A549 (cell line): ENCODE data around the gene PNPLA8. TPM values are rescaled to one million over a fixed set of nuclear protein-coding genes. Genes with fewer than 3 reads are reported as not detected.
A peak's percentile ranks its signal among the peaks of the same experiment; 100 is the strongest.

Experiments
- ATAC-seq, 2 experiments: fragments of 200-7000 bp in 1 of 2; fragments of >200 bp in 1 of 2; cut with Nextera tagmentation in 1 of 2; cut with Tn5 transposase in 1 of 2; 3 replicates each; pipeline versions ENCODE4 v1.8.0 to v1.9.1; 2018 to 2020; ENCODE audit warnings: mild to moderate bottlenecking in 1 of 2, moderate library complexity in 1 of 2
- CTCF ChIA-PET: fragments of 300-600 bp; sonication (Branson Sonifier 250); formaldehyde crosslinking; extraction: SDS; loops from one replicate; lab custom pipeline; 2021; ENCODE audit warnings: antibody characterized with exemption, inconsistent platforms; lab: Yijun Ruan, JAX
- POLR2A ChIA-PET: fragments of 350-600 bp; formaldehyde crosslinking; extraction: SDS; loops from one replicate; lab custom pipeline; 2021; ENCODE audit warnings: antibody characterized with exemption, inconsistent platforms; lab: Yijun Ruan, JAX
- DNase-seq, 2 experiments: peaks; one replicate each; pipeline versions ENCODE4 v3.0.0 to v3.0.0-alpha.2; 2011 to 2016; ENCODE audit warnings: low read depth in 1 of 2, low spot score in 1 of 2
- FAIRE-seq: peaks from 2 replicates; lab custom pipeline; 2011; peaks lifted over from hg19 to GRCh38; lab: Jason Lieb, UNC
- H3K27ac ChIP-seq, 2 experiments: fragments of >200 bp; sonication (Bioruptor Twin); formaldehyde crosslinking; 3 replicates each; pipeline ENCODE4 v1.5.1; 2016 to 2017
- H3K4me1 ChIP-seq: fragments of >200 bp; sonication (Bioruptor Twin); formaldehyde crosslinking; 3 replicates; pipeline ENCODE4 v1.6.1; 2016
- H3K4me2 ChIP-seq: fragments of >200 bp; sonication (Bioruptor Twin); formaldehyde crosslinking; 3 replicates; pipeline ENCODE4 v1.6.1; 2016
- H3K4me3 ChIP-seq: fragments of >200 bp; sonication (Bioruptor Twin); formaldehyde crosslinking; 3 replicates; pipeline ENCODE4 v1.5.1; 2016
- H3K9me3 ChIP-seq: fragments of >200 bp; sonication (Bioruptor Twin); formaldehyde crosslinking; 3 replicates; pipeline ENCODE4 v1.6.1; 2016
- BHLHE40 ChIP-seq: IDR thresholded peaks from 2 replicates; pipeline ENCODE4 v1.6.1; 2012; ENCODE audit warnings: low read depth, low read length, inconsistent platforms
- EHMT2 ChIP-seq: fragments of 200-600 bp; sonication (generic); IDR thresholded peaks from 2 replicates; pipeline ENCODE4 v1.6.1; 2016; ENCODE audit warnings: antibody characterized with exemption, low read depth, mild to moderate bottlenecking, moderate library complexity
- FOSL2 ChIP-seq, 2 experiments: fragments of 450-650 bp in 1 of 2; fragments of >200 bp in 1 of 2; sonication (Bioruptor Twin) in 1 of 2; formaldehyde crosslinking; IDR thresholded peaks; 2 replicates each; pipeline versions ENCODE4 v1.5.0 to v1.6.1; 2016 to 2020; ENCODE audit warnings: mild to moderate bottlenecking in 1 of 2, moderate library complexity in 1 of 2
- GATA3 ChIP-seq: IDR thresholded peaks from 2 replicates; pipeline ENCODE4 v1.6.1; 2012; ENCODE audit warnings: borderline replicate concordance
- HOXB13 ChIP-seq: fragments of 250-450 bp; sonication (Bioruptor Pico); IDR thresholded peaks from 2 replicates; pipeline ENCODE4 v1.5.0; 2020; ENCODE audit warnings: low read depth, mild to moderate bottlenecking, moderate library complexity
- JUN ChIP-seq, 2 experiments: fragments of >200 bp; sonication (Bioruptor Twin); formaldehyde crosslinking; IDR thresholded peaks; 2 replicates in 1 of 2; 3 replicates in 1 of 2; pipeline ENCODE4 v1.6.1; 2016 to 2017
- KDM1A ChIP-seq: fragments of 200-600 bp; sonication (generic); IDR thresholded peaks from 2 replicates; pipeline ENCODE4 v1.6.1; 2016; ENCODE audit warnings: low read depth, mild to moderate bottlenecking
- MAFK ChIP-seq: fragments of 450-650 bp; IDR thresholded peaks from 2 replicates; pipeline ENCODE4 v1.6.1; 2014; ENCODE audit not compliant: partially characterized antibody
- MYC ChIP-seq: IDR thresholded peaks from 2 replicates; pipeline ENCODE4 v1.6.1; 2012; ENCODE audit warnings: mild to moderate bottlenecking, inconsistent platforms, low read length, improper control_type of control experiment, borderline replicate concordance
- NPAS2 ChIP-seq: fragments of 250-450 bp; sonication (Bioruptor Pico); IDR thresholded peaks from 2 replicates; pipeline ENCODE4 v1.8.0; 2022; ENCODE audit warnings: mild to moderate bottlenecking, moderate library complexity, borderline replicate concordance
- PHF8 ChIP-seq: fragments of 200-600 bp; sonication (generic); IDR thresholded peaks from 2 replicates; pipeline ENCODE4 v1.6.1; 2016; ENCODE audit warnings: low read depth, mild to moderate bottlenecking, antibody characterized with exemption, moderate library complexity, borderline replicate concordance
- POLR2A ChIP-seq: IDR thresholded peaks from 2 replicates; pipeline ENCODE4 v1.6.1; 2012; ENCODE audit warnings: mild to moderate bottlenecking, low read length
- POLR2AphosphoS2 ChIP-seq: conservative IDR thresholded peaks from 2 replicates; pipeline ENCODE4 v1.6.1; 2012; ENCODE audit warnings: low read length, improper control_type of control experiment, inconsistent platforms
- RFX5 ChIP-seq: fragments of 450-650 bp; IDR thresholded peaks from 2 replicates; pipeline ENCODE4 v1.7.1; 2014; ENCODE audit warnings: antibody characterized with exemption, mild to moderate bottlenecking, moderate library complexity
- SMC3 ChIP-seq: fragments of >200 bp; sonication (Bioruptor Twin); formaldehyde crosslinking; IDR thresholded peaks from 3 replicates; pipeline ENCODE4 v1.6.1; 2018; ENCODE audit warnings: inconsistent platforms
- TFCP2L1 ChIP-seq: fragments of 250-450 bp; sonication (Bioruptor Pico); IDR thresholded peaks from 2 replicates; pipeline ENCODE4 v1.5.0; 2021; ENCODE audit warnings: mild to moderate bottlenecking
- ZC3H11A ChIP-seq: fragments of 450-650 bp; IDR thresholded peaks from 2 replicates; pipeline ENCODE4 v1.6.1; 2014; ENCODE audit warnings: antibody characterized with exemption, mild to moderate bottlenecking
- WGBS: methylation state at CpG from one replicate; pipeline ENCODE4 v1.1.6; 2017; ENCODE audit errors: missing lambda C conversion rate; 5-methylcytosine and 5-hydroxymethylcytosine counted together
- polyA plus RNA-seq, 4 experiments: library from polyadenylated mRNA; depleted of rRNA in 3 of 4; stranded (reverse); fragments of >200 nt; fragmentation: RNase III in 1 of 4; extraction: RNeasy Plus Mini Kit Qiagen cat#74134 plus additional on column Dnase treatment in 1 of 4; gene quantifications; 2 replicates in 3 of 4; 3 replicates in 1 of 4; pipeline ENCODE4 v1.2.3, GENCODE V29; 2011 to 2017
- TF ChIP-seq, protein P1 (sequence below): IDR thresholded peaks from 2 replicates; pipeline ENCODE4 v1.6.1; 2012
- TF ChIP-seq, protein P2 (sequence below): fragments of 450-650 bp; IDR thresholded peaks from 2 replicates; pipeline ENCODE4 v1.6.1; 2014; ENCODE audit warnings: antibody characterized with exemption
- TF ChIP-seq, protein P3 (sequence below): fragments of 150-350 bp; IDR thresholded peaks from 2 replicates; pipeline ENCODE4 v1.6.1; 2014; ENCODE audit warnings: low read depth, mild to moderate bottlenecking, low read length
- TF ChIP-seq, protein P4 (sequence below): IDR thresholded peaks from 2 replicates; pipeline ENCODE4 v1.6.1; 2012
- TF ChIP-seq, protein P5 (sequence below): IDR thresholded peaks from 2 replicates; pipeline ENCODE4 v1.6.1; 2012; ENCODE audit warnings: low read depth, borderline replicate concordance
- TF ChIP-seq, protein P6 (sequence below): fragments of 250-450 bp; sonication (Bioruptor Pico); IDR thresholded peaks from 2 replicates; pipeline ENCODE4 v1.5.0; 2021; ENCODE audit warnings: mild to moderate bottlenecking, moderate library complexity, borderline replicate concordance

Gene PNPLA8
- polyA plus RNA-seq, 2 of the 4 experiments (the other 2 are of a cell fraction): 16.1 to 29.6 TPM

DNA sequence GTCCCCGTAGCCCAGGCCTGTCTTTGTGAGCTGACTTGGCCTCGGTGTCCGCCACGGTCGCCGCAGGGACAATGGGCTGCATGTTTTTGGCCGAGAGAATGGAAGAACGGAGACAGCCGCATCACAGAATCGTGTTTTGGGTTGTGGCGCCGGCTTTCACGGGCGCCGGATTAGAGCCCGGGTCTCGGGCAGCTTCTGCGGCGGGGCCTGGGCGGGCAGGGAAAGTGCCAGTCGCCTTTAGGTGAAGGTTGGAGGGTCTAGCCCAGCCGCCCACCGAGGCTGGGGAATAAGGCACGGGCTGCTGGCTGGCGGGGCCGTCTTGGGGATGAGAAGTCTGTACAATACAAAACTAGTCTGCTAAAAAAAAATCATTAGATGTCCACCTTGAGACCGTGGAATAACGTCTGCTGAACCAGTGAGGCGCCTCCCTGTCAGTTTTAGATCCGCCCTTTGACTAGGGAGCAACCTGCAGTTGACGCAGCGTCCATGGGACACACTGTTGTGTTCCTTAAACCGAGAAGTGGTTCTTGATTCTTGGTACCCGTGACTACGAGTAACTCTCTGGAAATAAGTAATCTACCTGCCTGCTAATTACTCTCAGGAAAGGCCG is 44.3 kb upstream of the PNPLA8 start:
- no peaks in the 10 kb centered on the region for H3K9me3 ChIP-seq
- POLR2A ChIA-PET: interaction anchor here (0.6 to 1.5 kb wide), 6 partner anchors 8 to 827 kb away, joined by 3 to 18 read pairs (median 4); partner anchors contain the start of gene PNPLA8
- ATAC-seq: peak; percentile 61 to 64

DNA sequence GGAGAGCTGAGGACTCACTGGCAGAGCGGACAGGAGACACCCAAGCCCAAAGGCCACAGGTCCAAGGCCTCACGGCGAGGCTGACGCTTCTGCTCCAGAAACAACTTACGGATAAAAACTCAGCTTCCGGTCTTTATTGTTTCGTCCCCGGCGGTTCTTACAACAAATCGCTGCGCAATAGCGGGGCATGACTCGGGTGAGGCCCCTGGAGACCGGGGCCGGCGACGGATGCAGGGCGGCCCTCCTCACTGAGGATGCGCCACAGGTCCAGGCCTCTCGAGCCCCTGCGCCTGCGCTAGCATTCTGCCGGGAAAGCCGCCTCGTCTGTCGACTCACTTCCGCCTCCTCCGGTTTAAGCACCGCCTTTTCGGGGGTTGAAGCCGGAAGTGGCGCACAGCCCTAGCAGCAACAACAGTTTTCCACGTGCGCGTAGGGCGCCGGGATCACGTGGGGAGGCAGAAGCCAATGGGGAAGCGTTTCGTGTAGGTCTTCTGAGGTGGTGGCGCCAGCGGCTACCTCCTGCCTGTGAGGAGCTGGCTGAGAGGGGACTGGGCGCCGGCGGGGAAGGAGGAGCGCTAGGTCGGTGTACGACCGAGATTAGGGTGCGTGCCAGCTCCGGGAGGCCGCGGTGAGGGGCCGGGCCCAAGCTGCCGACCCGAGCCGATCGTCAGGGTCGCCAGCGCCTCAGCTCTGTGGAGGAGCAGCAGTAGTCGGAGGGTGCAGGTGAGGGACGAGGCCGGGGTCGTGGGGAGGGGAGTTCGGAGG is 43.6 kb upstream of the PNPLA8 start, which contains the start of the genes DNAJB9 and THAP5:
DNAJB9 (plus strand) TSS at position 494 of the 765 bp plus-strand sequence. CDS start 1,853 bp downstream, outside the sequence.
THAP5 (minus strand) TSS at position 326 of the 765 bp plus-strand sequence; CDS start at position 189, 137 bp downstream.
- DNase-seq: peak; percentile 98 to 99
- ATAC-seq: peak; percentile 97 to 99
- H3K4me3 ChIP-seq: peak within 1 kb of the TSS; percentile 70
- FAIRE-seq: peak; percentile 97
- H3K4me1 ChIP-seq: peaks cover 29% of the 10 kb centered on the region; the same call in 2 of the 3 replicates
- POLR2A ChIA-PET: interaction anchor here (0.6 to 1.5 kb wide), 7 partner anchors 9 to 826 kb away, joined by 3 to 18 read pairs (median 4); partner anchors contain the start of gene PNPLA8
- CTCF ChIA-PET: interaction anchor here (0.7 to 0.9 kb wide), 2 partner anchors 12 to 19 kb away, joined by 3 read pairs; no protein-coding TSS in a partner anchor
- H3K27ac ChIP-seq: peak within 1 kb of the TSS; percentile 93 to 96
- peak within 1 kb of the TSS; percentile 96 for H3K4me2 ChIP-seq
- WGBS: 4% methylated on average over 39 of the region's 65 CpGs
- H3K9me3 ChIP-seq: no peaks in the 10 kb centered on the region
- no peak for TF ChIP-seq SMC3
- TF ChIP-seq, protein P1, sequence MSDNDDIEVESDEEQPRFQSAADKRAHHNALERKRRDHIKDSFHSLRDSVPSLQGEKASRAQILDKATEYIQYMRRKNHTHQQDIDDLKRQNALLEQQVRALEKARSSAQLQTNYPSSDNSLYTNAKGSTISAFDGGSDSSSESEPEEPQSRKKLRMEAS: peak; percentile 100
- TF ChIP-seq, protein P2, sequence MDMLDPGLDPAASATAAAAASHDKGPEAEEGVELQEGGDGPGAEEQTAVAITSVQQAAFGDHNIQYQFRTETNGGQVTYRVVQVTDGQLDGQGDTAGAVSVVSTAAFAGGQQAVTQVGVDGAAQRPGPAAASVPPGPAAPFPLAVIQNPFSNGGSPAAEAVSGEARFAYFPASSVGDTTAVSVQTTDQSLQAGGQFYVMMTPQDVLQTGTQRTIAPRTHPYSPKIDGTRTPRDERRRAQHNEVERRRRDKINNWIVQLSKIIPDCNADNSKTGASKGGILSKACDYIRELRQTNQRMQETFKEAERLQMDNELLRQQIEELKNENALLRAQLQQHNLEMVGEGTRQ: peak; percentile 99
- peak; percentile 64 to 86; a peak in 4 of 5 replicates for TF ChIP-seq JUN (IDR thresholded peaks at IDR 0.05)
- peak; percentile 46 for TF ChIP-seq MAFK
- TF ChIP-seq HOXB13: no peak
- 0 out of 2 replicates have a peak, but pooled peaks have one; percentile 12 for TF ChIP-seq KDM1A
- TF ChIP-seq POLR2A: peak; percentile 78
- TF ChIP-seq, protein P3, sequence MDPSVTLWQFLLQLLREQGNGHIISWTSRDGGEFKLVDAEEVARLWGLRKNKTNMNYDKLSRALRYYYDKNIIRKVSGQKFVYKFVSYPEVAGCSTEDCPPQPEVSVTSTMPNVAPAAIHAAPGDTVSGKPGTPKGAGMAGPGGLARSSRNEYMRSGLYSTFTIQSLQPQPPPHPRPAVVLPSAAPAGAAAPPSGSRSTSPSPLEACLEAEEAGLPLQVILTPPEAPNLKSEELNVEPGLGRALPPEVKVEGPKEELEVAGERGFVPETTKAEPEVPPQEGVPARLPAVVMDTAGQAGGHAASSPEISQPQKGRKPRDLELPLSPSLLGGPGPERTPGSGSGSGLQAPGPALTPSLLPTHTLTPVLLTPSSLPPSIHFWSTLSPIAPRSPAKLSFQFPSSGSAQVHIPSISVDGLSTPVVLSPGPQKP: no peak
- TF ChIP-seq ZC3H11A: no peak
- TF ChIP-seq, protein P4, sequence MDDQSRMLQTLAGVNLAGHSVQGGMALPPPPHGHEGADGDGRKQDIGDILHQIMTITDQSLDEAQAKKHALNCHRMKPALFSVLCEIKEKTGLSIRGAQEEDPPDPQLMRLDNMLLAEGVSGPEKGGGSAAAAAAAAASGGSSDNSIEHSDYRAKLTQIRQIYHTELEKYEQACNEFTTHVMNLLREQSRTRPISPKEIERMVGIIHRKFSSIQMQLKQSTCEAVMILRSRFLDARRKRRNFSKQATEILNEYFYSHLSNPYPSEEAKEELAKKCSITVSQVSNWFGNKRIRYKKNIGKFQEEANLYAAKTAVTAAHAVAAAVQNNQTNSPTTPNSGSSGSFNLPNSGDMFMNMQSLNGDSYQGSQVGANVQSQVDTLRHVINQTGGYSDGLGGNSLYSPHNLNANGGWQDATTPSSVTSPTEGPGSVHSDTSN: no peak
- TF ChIP-seq, protein P5, sequence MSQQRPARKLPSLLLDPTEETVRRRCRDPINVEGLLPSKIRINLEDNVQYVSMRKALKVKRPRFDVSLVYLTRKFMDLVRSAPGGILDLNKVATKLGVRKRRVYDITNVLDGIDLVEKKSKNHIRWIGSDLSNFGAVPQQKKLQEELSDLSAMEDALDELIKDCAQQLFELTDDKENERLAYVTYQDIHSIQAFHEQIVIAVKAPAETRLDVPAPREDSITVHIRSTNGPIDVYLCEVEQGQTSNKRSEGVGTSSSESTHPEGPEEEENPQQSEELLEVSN: peak; percentile 92
- TF ChIP-seq, protein P6, sequence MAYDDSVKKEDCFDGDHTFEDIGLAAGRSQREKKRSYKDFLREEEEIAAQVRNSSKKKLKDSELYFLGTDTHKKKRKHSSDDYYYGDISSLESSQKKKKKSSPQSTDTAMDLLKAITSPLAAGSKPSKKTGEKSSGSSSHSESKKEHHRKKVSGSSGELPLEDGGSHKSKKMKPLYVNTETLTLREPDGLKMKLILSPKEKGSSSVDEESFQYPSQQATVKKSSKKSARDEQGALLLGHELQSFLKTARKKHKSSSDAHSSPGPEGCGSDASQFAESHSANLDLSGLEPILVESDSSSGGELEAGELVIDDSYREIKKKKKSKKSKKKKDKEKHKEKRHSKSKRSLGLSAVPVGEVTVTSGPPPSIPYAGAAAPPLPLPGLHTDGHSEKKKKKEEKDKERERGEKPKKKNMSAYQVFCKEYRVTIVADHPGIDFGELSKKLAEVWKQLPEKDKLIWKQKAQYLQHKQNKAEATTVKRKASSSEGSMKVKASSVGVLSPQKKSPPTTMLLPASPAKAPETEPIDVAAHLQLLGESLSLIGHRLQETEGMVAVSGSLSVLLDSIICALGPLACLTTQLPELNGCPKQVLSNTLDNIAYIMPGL (CRISPR knock-in tag): 0 out of 2 replicates have a peak, but pooled peaks have one; percentile 44
- peak; percentile 96 for TF ChIP-seq MYC
- peak; percentile 98 for TF ChIP-seq PHF8
- TF ChIP-seq BHLHE40: peak; percentile 67
- TF ChIP-seq POLR2AphosphoS2: no peak
- peak; percentile 36; the same call in 1 of the 2 replicates for TF ChIP-seq RFX5
- no peak for TF ChIP-seq FOSL2 (IDR thresholded peaks at IDR 0.05)
- peak; percentile 39; the same call in 1 of the 2 replicates for TF ChIP-seq FOSL2 (CRISPR knock-in tag; IDR thresholded peaks at IDR 0.05)
- no peak for TF ChIP-seq EHMT2
- TF ChIP-seq TFCP2L1 (CRISPR knock-in tag): peak; percentile 93
- TF ChIP-seq GATA3: peak; percentile 2; the same call in 1 of the 2 replicates
- no peak for TF ChIP-seq NPAS2 (CRISPR knock-in tag)

More for the DNA sequence above, 44.3 kb upstream of the PNPLA8 start:
- under 1% methylated on average over 30 of the region's 36 CpGs for WGBS
- Histone ChIP-seq H3K27ac (peak overlapping the region; percentile 77 to 96), H3K4me1 (peaks cover 29% of the 10 kb centered on the region; the same call in 2 of the 3 replicates)
- DNase-seq (peak; percentile 41 to 55), FAIRE-seq (no peak)
- CTCF ChIA-PET: interaction anchor here (0.9 kb wide), 1 partner anchor 12 kb away, joined by 3 read pairs; no protein-coding TSS in a partner anchor
- TF ChIP-seq, protein P4: no peak
- peak; percentile 44; the same call in 1 of the 2 replicates for TF ChIP-seq PHF8
- TF ChIP-seq, all 56 proteins: peak for 1
- H3K4me3 ChIP-seq: peak overlapping the region; percentile 70
- H3K4me2 ChIP-seq: peak overlapping the region; percentile 78
